ENCODE results near the gene DNASE2.

Gene DNASE2

GRCh38 chr19:12913851-12914690, 32.8 kb upstream of the DNASE2 start:
- TF ChIP-seq CTCF (IDR thresholded peaks at IDR 0.05; ENCODE audit: low read depth, low read length), result no peak
- no peak overlapping the region for H3K4me3 ChIP-seq (ENCODE audit: low read depth, low read length)

GRCh38 chr19:12913011-12913561, 31.8 kb upstream of the DNASE2 start:
- H3K4me3 ChIP-seq (ENCODE audit: low read depth, low read length), result no peak overlapping the region

GRCh38 chr19:12912571-12912970, 31.3 kb upstream of the DNASE2 start:
- no peak for TF ChIP-seq CTCF (IDR thresholded peaks at IDR 0.05; ENCODE audit: low read depth, low read length)
- no peak overlapping the region for H3K4me3 ChIP-seq (ENCODE audit: low read depth, low read length)

More at GRCh38 chr19:12913011-12913561, 31.8 kb upstream of the DNASE2 start:
- TF ChIP-seq CTCF (IDR thresholded peaks at IDR 0.05; ENCODE audit: low read depth, low read length), result no peak

DNA sequence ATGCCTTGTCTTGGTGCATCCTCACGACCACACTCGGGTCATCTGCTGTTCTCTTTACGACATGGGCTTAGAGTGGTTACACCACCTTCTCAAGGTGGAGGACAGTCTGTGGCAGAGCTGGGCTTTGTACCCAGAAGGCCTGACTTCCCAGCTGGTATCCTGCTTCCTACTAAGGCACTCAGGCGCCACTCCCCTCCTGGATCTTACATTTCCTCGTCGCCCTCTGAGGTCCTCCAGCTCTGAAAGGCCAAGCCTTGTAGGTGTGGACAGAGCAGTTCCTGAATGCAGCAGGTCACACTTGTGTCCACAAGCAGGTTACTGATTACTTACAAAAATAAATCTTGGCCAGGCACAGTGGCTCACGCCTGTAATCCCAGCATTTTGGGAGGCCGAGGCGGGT, 25.9 kb upstream of the DNASE2 start:
- H3K4me3 ChIP-seq (ENCODE audit: low read depth, low read length), result no peak overlapping the region
- no peak for TF ChIP-seq CTCF (IDR thresholded peaks at IDR 0.05; ENCODE audit: low read depth, low read length)

- TF ChIP-seq CTCF (IDR thresholded peaks at IDR 0.05; ENCODE audit: low read depth, low read length), result no peak
- no peak overlapping the region for H3K4me3 ChIP-seq (ENCODE audit: low read depth, low read length)
Observed at GRCh38 chr19:12899891-12900518, 18.8 kb upstream of the DNASE2 start.

- no peak for TF ChIP-seq CTCF (IDR thresholded peaks at IDR 0.05; ENCODE audit: low read depth, low read length)
- H3K4me3 ChIP-seq (ENCODE audit: low read depth, low read length), result no peak overlapping the region
Observed at GRCh38 chr19:12896460-12896859, 15.2 kb upstream of the DNASE2 start.

GRCh38 chr19:12893582-12893981, 12.3 kb upstream of the DNASE2 start:
- H3K4me3 ChIP-seq (ENCODE audit: low read depth, low read length), result no peak overlapping the region
- TF ChIP-seq CTCF (IDR thresholded peaks at IDR 0.05; ENCODE audit: low read depth, low read length), result no peak

All from WI38 (cell line).